NCI-H1048 (cell line): ENCODE measurements around the gene LOXL1.

Experiments
- DNase-seq: peaks from one replicate; lab custom pipeline; 2025; lab: John Stamatoyannopoulos, UW

LOXL1 gene

GRCh38 chr15:73994413-73994883 lies 68.2 kb downstream of the LOXL1 start, which contains the start of gene PML:
Gene PML, plus strand, starts transcription at chr15:73994716. Its CDS starts 97 bp downstream, at chr15:73994813.
- peak; percentile 81 for DNase-seq

- DNase-seq, result no peak
Measured at GRCh38 chr15:73994912-73995622, 68.8 kb downstream of the LOXL1 start.

DNA sequence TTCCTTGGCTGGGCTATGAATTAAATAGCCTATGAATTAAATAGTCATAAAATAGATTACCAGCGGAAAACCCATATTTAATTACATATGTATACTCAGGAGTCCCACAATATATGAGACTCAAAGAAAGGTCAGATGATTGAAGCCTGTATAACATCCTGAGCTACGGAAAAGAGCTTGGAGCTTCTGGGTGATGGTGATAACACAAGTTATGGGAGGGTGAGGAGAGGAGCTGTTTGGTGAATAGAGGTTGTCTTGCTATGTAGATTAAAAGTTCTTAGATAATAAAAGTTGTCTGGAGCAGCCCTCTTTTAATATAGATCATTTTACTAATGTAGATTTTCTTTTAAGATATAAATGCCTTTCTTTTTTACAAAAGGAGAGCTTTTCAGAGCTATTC lies 70.0 kb downstream of the LOXL1 start:
- no peak for DNase-seq

DNA sequence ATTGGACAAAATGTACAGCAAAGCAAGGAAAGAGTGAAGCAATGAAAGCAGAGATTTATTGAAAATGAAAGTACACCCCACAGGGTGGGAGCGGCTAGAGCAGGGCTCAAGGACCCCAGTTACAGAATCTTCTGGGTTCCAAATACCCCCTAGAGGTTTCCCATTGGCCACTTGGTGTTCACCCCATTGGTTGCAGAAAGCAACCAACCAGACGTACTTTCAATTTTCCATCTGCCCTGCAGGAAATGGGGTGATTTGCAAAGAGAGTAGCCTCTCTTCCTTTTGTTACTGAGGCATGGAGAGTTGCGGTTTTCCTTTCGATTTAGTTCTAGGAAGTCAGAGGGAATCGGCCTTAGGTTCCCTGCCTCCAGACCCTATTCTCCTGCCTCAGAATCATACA lies 70.7 kb downstream of the LOXL1 start:
- no peak for DNase-seq

- no peak for DNase-seq
Measured at GRCh38 chr15:73997986-73998385, 71.7 kb downstream of the LOXL1 start.
